Left cardiac atrium (tissue), 4 donors: Measurements from ENCODE around the gene TAMM41. TPM values are rescaled to one million over a fixed set of nuclear protein-coding genes. Genes with fewer than 3 reads are reported as not detected.

Source experiments
- ATAC-seq, 2 donors: fragments of 200-7000 bp; cut with Tn5 transposase; one replicate each; pipeline ENCODE4 v1.9.1; 2020; ENCODE audit warnings: mild to moderate bottlenecking in 2 of 2, moderate library complexity in 2 of 2
- DNase-seq: peaks from one replicate; pipeline ENCODE4 v3.0.0-alpha.2; 2020
- intact Hi-C, 2 donors: fragments of 100-400 bp; cut with DNase I; formaldehyde crosslinking; loops; one replicate each; pipeline versions ENCODE4 v1.14.1 to v1.15.1; 2022 to 2023
- total RNA-seq, 2 donors: library from RNA; stranded (reverse); fragmentation: NEBNext Ultra II Directional; extraction: Animal tissue kit (Norgen Biotek cat#: 25700); gene quantifications; one replicate each; pipeline ENCODE4 v1.2.1, GENCODE V29; 2021
- donor health status: DM: no; HTN: yes; CAD: no.
- donor health status: DM: no; HTN: yes; CAD: no; lungs with severe emphysema.
- donor health status: DM: yes; HTN: yes; CAD: no.
- donor health status: Dilated cardiomyopathy.

The TAMM41 gene
- total RNA-seq, 2 donors from 2014 or later = 9.4 to 10.4 TPM

- no peak for ATAC-seq
- intact Hi-C loops = no loop called here
- DNase-seq = no peak
Observed at GRCh38 chr3:11819146-11819689, 27.5 kb downstream of the TAMM41 start.

DNA sequence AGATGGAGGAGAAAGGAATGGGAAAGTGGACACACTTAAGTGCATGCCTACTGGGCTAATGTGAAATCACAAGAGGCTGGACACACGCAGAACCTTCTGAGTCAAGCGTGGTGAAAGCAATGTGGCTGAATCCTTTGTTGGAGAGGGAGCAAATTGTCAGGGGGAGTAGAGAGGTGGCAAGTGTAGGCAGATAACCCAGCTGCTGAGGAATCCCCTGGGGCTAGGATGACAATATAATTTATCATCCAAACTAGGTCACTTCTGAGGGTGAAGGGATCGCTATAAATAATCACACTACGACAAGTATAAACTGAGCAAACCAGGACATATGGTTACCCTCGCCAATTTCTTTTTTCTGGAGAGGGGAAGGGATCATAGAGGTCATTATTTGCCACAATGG lies 28.7 kb downstream of the TAMM41 start:
- intact Hi-C loops = no loop called here
- ATAC-seq = peak; percentile 63 to 76

GRCh38 chr3:11815111-11815510 lies 31.6 kb downstream of the TAMM41 start:
- intact Hi-C loops = no loop called here
- no peak for ATAC-seq

More for the DNA sequence above, 28.7 kb downstream of the TAMM41 start:
- no peak for DNase-seq

DNA sequence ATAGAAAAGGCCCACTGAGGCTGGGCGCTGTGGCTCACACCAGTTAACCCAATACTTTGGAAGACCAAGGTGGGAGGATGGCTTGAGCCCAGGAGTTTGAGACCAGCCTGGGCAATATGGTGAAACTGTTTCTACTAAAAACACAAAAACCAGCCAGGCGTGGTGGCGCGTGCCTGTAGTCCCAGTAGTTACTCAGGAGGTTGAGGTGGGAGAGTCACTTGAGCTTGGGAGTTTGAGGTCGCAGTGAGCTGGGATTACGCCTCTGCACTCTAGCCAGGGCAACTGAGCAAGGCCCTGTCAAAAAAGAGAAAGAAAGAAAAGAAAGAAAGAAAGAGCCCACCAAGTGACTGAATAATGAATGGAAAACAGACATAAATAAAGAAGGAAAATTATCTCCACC lies 32.0 kb downstream of the TAMM41 start:
- intact Hi-C loops = no loop called here
- DNase-seq = no peak
- ATAC-seq = no peak

More at GRCh38 chr3:11815111-11815510, 31.6 kb downstream of the TAMM41 start:
- no peak for DNase-seq

- intact Hi-C loops = no loop called here
- no peak for ATAC-seq
- no peak for DNase-seq
Observed at GRCh38 chr3:11810276-11810675, 36.4 kb downstream of the TAMM41 start.

DNA sequence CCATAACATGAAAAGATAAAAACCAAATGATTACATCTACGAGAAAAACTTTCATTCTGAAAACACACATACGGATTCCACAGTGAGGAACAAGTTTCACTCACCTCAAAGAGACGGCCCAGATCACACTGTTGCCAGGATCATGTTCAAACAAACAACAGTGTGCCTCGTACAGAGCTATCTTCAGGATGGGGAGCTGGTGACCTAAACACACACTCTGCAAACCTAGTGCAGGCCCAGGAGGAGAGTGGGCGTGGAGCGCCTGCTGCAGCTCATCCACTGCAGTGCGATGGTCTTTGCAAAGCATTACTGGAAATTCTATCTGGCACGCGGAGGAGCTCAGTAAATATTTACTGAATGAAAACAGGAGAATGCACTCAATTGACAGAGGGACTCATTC lies 38.5 kb downstream of the TAMM41 start:
- intact Hi-C loops = loop anchor here in 1 of 2 donors (10.0 kb wide), 1 partner anchor 143 kb away; no protein-coding TSS in a partner anchor
- ATAC-seq (no peak), DNase-seq (no peak)

GRCh38 chr3:11807686-11808085 lies 39.0 kb downstream of the TAMM41 start:
- ATAC-seq (no peak), DNase-seq (no peak)
- intact Hi-C loops = loop anchor here in 1 of 2 donors (10.0 kb wide), 1 partner anchor 143 kb away; no protein-coding TSS in a partner anchor

GRCh38 chr3:11805716-11806115 lies 41.0 kb downstream of the TAMM41 start:
- ATAC-seq (no peak), DNase-seq (no peak)
- intact Hi-C loops = loop anchor here (2.0 to 10.0 kb wide), 2 partner anchors 141 to 425 kb away; no protein-coding TSS in a partner anchor

GRCh38 chr3:11803977-11804892 lies 42.5 kb downstream of the TAMM41 start:
- intact Hi-C loops = loop anchor here (2.0 to 10.0 kb wide), 4 partner anchors 139 to 427 kb away; no protein-coding TSS in a partner anchor
- ATAC-seq (peak; percentile 50 to 78), DNase-seq (peak; percentile 34)

- intact Hi-C loops = loop anchor here (5.0 to 10.0 kb wide), 3 partner anchors 135 to 422 kb away; no protein-coding TSS in a partner anchor
- no peak for ATAC-seq
- DNase-seq = no peak
Observed at GRCh38 chr3:11799791-11800190, 46.9 kb downstream of the TAMM41 start.

- ATAC-seq = no peak
- DNase-seq = no peak
- intact Hi-C loops = no loop called here
Observed at GRCh38 chr3:11794927-11795326, 51.8 kb downstream of the TAMM41 start.

GRCh38 chr3:11791339-11792200 lies 55.1 kb downstream of the TAMM41 start:
- ATAC-seq (no peak), DNase-seq (no peak)
- intact Hi-C loops = no loop called here

GRCh38 chr3:11789412-11789811 lies 57.3 kb downstream of the TAMM41 start:
- DNase-seq (no peak), ATAC-seq (no peak)
- intact Hi-C loops = no loop called here

DNA sequence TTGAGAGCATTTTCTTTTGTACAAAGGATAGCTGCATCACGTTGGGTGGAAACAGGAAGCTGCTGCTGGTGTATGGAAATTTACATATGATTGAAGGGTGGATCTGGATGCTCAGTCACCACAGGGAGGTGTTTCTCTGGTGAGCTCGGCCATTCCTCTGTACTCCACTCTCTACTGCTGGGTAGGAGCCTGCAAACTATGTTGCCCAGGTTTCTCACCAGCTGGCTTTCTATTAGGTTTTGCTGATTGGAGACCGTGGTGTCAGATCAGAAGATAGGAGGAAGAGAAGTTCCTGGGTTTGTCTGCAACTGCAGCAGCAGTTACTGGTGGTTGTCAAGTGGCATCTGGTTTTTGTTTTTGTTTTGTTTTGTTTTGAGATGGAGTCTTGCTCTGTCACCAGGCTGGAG lies 61.7 kb downstream of the TAMM41 start:
- no peak for ATAC-seq
- no peak for DNase-seq
- intact Hi-C loops = no loop called here

DNA sequence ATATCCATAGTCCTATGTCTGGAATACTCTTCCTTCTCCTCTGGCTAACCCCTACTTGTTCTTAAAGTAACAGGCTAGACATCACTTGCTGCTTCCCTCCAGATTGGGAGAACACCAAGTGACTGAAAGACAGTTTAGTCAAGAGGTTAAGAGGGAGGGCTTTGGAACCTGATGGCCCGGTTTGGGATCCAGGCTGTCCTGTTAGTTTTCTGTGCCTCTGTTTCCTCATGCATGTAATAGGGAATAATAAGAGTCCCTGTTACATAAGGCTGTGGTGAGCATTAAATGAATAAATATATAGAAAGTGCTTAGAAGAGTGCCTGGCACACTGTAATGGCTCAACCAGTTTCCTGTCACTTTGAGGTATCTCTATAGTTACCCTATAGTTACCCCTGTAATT lies 66.3 kb downstream of the TAMM41 start:
- ATAC-seq = no peak
- intact Hi-C loops = no loop called here
- DNase-seq = no peak

- no peak for ATAC-seq
- intact Hi-C loops = no loop called here
- DNase-seq = no peak
Observed at GRCh38 chr3:11779626-11780025, 67.1 kb downstream of the TAMM41 start.

DNA sequence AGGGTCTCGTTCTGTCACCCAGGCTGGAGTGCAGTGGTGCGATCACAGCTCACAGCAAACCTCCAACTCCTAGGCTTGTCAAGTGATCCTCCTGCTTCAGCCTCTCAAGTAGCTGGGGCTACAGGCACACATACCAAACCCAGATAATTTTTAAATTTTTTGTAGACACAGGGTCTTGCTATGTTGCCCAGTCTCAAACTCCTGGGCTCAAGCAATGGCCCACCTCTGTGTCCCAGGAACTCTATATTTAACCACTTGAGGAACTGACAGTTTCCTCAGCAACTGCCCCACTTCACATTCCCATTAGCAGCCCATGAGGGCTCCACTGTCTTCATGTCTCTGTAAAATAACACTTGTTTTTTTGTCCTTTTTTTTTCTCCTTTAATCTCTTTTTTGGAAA lies 68.4 kb downstream of the TAMM41 start:
- DNase-seq = no peak
- intact Hi-C loops = no loop called here

DNA sequence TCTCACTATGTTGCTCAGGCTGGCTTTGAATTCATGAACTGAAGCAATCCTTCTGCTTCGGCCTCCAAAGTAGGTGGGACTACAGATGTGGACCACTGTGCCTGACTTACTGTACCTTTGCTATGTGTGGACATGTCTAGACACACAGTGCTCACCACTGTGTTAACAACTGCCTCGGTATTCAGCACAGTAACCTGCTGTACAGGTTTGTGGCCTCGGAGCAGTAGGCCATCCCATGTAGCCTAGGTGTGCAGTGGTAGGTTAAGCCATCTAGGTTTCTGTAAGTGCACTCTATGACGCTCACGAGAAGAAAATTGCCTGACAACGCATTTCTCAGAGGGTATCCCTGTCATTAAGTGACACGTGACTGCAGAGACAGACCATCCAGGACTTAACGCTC lies 70.3 kb downstream of the TAMM41 start:
- intact Hi-C loops = no loop called here
- DNase-seq = no peak
- no peak for ATAC-seq

More for the DNA sequence above, 68.4 kb downstream of the TAMM41 start:
- ATAC-seq = no peak

DNA sequence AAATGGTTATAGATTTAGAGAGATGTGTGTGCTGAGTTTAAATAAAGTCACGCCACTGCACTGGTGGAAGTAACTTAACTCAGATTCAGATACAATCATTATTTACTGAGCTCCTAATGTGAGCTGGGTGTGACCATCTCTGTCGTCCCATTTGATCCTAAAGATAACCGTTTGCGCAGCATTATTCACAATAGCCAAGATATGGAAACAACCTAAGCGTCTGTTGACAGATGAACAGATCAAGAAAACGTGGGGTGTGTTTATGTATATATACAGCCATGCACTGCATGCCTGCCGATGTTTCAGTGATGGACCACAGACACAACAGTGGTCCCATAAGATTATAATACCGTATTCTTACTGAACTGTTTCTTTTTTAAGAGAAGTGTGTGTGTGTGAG lies 71.2 kb downstream of the TAMM41 start:
- no peak for DNase-seq
- intact Hi-C loops = no loop called here
- no peak for ATAC-seq
